ENCODE measurements around the gene MYT1.
"Not testable (repeated sequence)": the region's sequence is repeated elsewhere in the genome, so short reads cannot be mapped to it uniquely, and the experiment has no call there.

MYT1 gene

GRCh38 chr20:64177787-64178186 is 13.5 kb downstream of the MYT1 start:
- TF ChIP-seq, protein P1, sequence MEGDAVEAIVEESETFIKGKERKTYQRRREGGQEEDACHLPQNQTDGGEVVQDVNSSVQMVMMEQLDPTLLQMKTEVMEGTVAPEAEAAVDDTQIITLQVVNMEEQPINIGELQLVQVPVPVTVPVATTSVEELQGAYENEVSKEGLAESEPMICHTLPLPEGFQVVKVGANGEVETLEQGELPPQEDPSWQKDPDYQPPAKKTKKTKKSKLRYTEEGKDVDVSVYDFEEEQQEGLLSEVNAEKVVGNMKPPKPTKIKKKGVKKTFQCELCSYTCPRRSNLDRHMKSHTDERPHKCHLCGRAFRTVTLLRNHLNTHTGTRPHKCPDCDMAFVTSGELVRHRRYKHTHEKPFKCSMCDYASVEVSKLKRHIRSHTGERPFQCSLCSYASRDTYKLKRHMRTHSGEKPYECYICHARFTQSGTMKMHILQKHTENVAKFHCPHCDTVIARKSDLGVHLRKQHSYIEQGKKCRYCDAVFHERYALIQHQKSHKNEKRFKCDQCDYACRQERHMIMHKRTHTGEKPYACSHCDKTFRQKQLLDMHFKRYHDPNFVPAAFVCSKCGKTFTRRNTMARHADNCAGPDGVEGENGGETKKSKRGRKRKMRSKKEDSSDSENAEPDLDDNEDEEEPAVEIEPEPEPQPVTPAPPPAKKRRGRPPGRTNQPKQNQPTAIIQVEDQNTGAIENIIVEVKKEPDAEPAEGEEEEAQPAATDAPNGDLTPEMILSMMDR (conservative IDR thresholded peaks at IDR 0.05), result no peak
- no peak for TF ChIP-seq ZFX (IDR thresholded peaks at IDR 0.05)

DNA sequence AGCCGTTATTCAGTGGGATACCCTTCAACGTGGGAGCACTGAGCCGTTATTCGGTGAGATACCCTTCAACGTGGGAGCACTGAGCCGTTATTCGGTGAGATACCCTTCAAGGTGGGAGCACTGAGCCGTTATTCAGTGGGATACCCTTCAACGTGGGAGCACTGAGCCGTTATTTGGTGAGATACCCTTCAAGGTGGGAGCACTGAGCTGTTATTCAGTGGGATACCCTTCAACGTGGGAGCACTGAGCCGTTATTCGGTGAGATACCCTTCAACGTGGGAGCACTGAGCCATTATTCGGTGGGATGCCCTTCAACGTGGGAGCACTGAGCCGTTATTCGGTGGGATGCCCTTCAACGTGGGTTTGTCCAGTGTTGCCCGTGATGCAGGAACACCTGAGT is 14.7 kb downstream of the MYT1 start:
- not testable (repeated sequence) for H3K27ac ChIP-seq

More at GRCh38 chr20:64177787-64178186, 13.5 kb downstream of the MYT1 start:
- H3K27ac ChIP-seq, result no peak overlapping the region

DNA sequence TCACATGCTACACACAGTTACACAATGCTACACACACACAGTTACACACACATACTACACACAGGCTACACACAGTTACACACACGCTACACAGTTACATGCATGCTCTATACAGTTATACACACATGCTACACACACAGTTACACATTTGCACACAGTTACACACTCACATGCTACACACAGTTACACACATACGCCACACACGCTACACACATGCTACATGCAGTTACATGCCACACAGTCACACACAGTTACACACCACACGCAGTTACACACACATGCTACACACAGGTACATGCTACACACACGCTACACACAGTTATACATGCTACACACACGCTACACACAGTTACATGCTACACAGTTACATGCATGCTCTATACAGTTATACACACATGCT is 15.6 kb downstream of the MYT1 start:
- H3K27ac ChIP-seq, result no peak overlapping the region
- TF ChIP-seq ZFX (IDR thresholded peaks at IDR 0.05), result no peak
- TF ChIP-seq, protein P1 (conservative IDR thresholded peaks at IDR 0.05), result no peak

- TF ChIP-seq, protein P1 (conservative IDR thresholded peaks at IDR 0.05), result no peak
- no peak for TF ChIP-seq ZFX (IDR thresholded peaks at IDR 0.05)
- no peak overlapping the region for H3K27ac ChIP-seq
Observed at GRCh38 chr20:64180673-64181072, 16.4 kb downstream of the MYT1 start.

DNA sequence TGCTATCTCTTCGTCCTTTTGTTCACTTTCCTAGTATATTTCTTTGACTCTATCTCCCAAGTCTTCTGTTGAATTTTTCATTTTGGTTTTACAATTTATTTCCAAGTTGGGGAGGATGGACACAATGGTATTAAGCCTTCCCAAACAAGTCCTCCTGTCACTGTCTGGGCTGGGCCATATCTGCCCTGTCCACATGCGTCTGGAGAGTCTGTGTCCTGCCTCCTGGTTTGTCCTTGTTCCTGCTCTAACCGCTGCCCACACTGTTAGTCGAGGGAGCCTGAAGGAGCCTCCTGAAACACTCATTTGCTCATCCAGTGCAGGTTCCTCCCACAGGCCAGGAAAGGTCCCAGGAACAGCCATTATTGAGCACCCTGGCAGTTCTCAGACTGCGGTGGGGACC is 17.1 kb downstream of the MYT1 start:
- TF ChIP-seq ZFX (IDR thresholded peaks at IDR 0.05), result no peak
- TF ChIP-seq, protein P1 (conservative IDR thresholded peaks at IDR 0.05), result no peak
- no peak overlapping the region for H3K27ac ChIP-seq

DNA sequence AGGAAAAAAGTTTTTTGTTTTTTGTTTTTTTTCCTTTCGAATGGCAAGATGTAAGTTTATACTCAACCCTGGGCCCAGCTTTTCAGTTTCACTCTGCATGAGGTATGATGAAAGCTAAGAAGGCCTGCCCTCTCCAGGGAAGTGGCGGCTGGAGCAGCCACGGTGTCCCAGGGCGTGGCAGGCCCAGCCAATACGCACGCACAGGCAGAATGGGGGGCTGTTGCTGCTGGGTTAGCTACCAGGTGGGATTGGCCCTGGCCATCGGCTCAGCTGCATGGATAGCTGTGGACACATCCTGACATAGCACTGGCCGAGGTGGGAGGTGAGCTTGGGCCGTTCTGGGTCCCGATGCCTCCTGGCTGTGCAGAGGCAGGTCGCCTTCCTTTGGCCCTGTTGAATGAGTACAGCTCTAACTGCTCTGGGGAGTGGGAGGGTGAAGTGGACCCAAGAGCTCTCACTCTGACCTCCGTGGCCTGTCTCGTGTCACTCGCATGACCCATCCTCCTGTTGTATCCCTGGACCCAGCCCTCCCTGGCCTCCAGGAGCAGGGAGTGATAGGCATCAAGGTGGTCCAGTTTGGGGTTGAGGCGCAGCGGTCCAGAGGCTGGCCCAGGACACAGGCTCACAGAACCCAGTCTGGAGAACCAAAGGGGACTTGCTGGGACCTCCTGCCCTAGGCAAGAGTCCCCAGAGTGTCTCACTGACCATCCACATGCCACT is 18.1 kb downstream of the MYT1 start:
- no peak for TF ChIP-seq ZFX (IDR thresholded peaks at IDR 0.05)
- TF ChIP-seq, protein P1 (conservative IDR thresholded peaks at IDR 0.05), result no peak
- H3K27ac ChIP-seq, result no peak overlapping the region

DNA sequence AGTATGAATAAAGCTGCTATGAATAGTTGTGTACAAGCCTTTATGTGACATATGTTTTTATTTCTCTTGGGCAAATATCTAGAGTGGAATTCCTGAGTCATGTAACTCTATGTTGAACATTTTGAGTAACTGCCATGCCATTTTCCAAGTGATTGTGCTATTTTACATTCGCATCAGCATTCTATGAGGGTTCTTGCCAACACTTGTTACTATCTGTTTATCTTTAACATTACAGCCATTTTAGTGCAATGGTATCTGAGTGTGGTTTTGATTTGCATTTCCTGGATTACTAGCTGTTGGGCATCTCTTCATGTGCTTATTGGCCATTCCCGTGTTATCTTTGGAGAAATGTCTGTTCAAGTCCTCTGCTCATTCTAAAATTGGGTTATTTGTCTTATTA is 19.1 kb downstream of the MYT1 start:
- no peak overlapping the region for H3K27ac ChIP-seq
- TF ChIP-seq, protein P1 (conservative IDR thresholded peaks at IDR 0.05), result no peak
- TF ChIP-seq ZFX (IDR thresholded peaks at IDR 0.05), result no peak

GRCh38 chr20:64184795-64185194 is 20.5 kb downstream of the MYT1 start:
- no peak overlapping the region for H3K27ac ChIP-seq
- no peak for TF ChIP-seq ZFX (IDR thresholded peaks at IDR 0.05)
- TF ChIP-seq, protein P1 (conservative IDR thresholded peaks at IDR 0.05), result no peak
